NK-92 (cell line): ENCODE results near the gene HMOX2.

ENCODE experiments used
- DNase-seq: peaks from one replicate; lab custom pipeline; 2025; ENCODE audit not compliant: unreplicated experiment; lab: John Stamatoyannopoulos, UW

Gene HMOX2

GRCh38 chr16:4475880-4476788 is at the start of gene HMOX2:
Gene HMOX2 (plus strand): TSS chr16:4476398. CDS start chr16:4505525, 29,127 bp downstream.
- DNase-seq = peak; percentile 24

- DNase-seq = no peak
These were observed 49.4 kb upstream of the HMOX2 start for GRCh38 chr16:4426722-4427372.

- DNase-seq = no peak
These were observed 47.7 kb upstream of the HMOX2 start for GRCh38 chr16:4428500-4428899.

- DNase-seq = no peak
These were observed 45.2 kb upstream of the HMOX2 start for GRCh38 chr16:4431023-4431422.

- DNase-seq = no peak
These were observed 43.0 kb upstream of the HMOX2 start for GRCh38 chr16:4433228-4433627.

GRCh38 chr16:4433914-4434787 is 42.0 kb upstream of the HMOX2 start:
- no peak for DNase-seq

- no peak for DNase-seq
These were observed 40.7 kb upstream of the HMOX2 start for GRCh38 chr16:4435337-4436067.

GRCh38 chr16:4437366-4437765 is 38.8 kb upstream of the HMOX2 start:
- DNase-seq = no peak

GRCh38 chr16:4442371-4442770 is 33.8 kb upstream of the HMOX2 start:
- DNase-seq = no peak

- no peak for DNase-seq
These were observed 32.9 kb upstream of the HMOX2 start for GRCh38 chr16:4443271-4443670.

GRCh38 chr16:4443986-4444385 is 32.2 kb upstream of the HMOX2 start:
- DNase-seq = no peak

GRCh38 chr16:4450430-4450829 is 25.8 kb upstream of the HMOX2 start:
- no peak for DNase-seq

- DNase-seq = no peak
These were observed 25.2 kb upstream of the HMOX2 start for GRCh38 chr16:4450931-4451519.

- no peak for DNase-seq
These were observed 23.5 kb upstream of the HMOX2 start for GRCh38 chr16:4452674-4453073.

- no peak for DNase-seq
These were observed 21.6 kb upstream of the HMOX2 start for GRCh38 chr16:4454623-4455022.

- DNase-seq = no peak
These were observed 21.1 kb upstream of the HMOX2 start for GRCh38 chr16:4455081-4455480.

- no peak for DNase-seq
These were observed 20.2 kb upstream of the HMOX2 start for GRCh38 chr16:4455951-4456350.

- DNase-seq = no peak
These were observed 15.3 kb upstream of the HMOX2 start for GRCh38 chr16:4460936-4461249.

- no peak for DNase-seq
These were observed 14.7 kb upstream of the HMOX2 start for GRCh38 chr16:4461250-4462085.
